SK-N-SH (cell line): ENCODE results near the gene SVBP.

Source experiments
- EP300 ChIP-seq, 2 experiments: IDR thresholded peaks; 2 replicates each; pipeline versions ENCODE4 v1.4.0 to v1.6.1; 2012; ENCODE audit warnings: borderline replicate concordance in 1 of 2, low read depth in 1 of 2, low read length in 1 of 2
- EZH2phosphoT487 ChIP-seq: fragments of 200-600 bp; sonication (generic); IDR thresholded peaks from 2 replicates; pipeline ENCODE4 v1.6.1; 2017; ENCODE audit warnings: low read depth, mixed run types, mild to moderate bottlenecking, antibody characterized with exemption, moderate library complexity, borderline replicate concordance
- GATA2 ChIP-seq: sonication (generic); formaldehyde crosslinking; IDR thresholded peaks from 2 replicates; pipeline ENCODE4 v1.5.0; 2020; ENCODE audit warnings: mild to moderate bottlenecking, missing genetic modification reagents
- POLR2AphosphoS5 ChIP-seq: IDR thresholded peaks from 2 replicates; pipeline ENCODE4 v1.6.1; 2012; ENCODE audit warnings: low read depth, low read length
- TAF1 ChIP-seq: IDR thresholded peaks from 2 replicates; pipeline ENCODE4 v1.6.1; 2012; ENCODE audit warnings: low read depth, mild to moderate bottlenecking, low read length, moderate library complexity, borderline replicate concordance
- TEAD4 ChIP-seq: IDR thresholded peaks from 2 replicates; pipeline ENCODE4 v1.4.0; 2012; ENCODE audit warnings: mild to moderate bottlenecking, borderline replicate concordance; ENCODE audit not compliant: insufficient read depth
- TF ChIP-seq, protein P1 (sequence below): fragments of 200-600 bp; sonication (generic); IDR thresholded peaks from 2 replicates; pipeline ENCODE4 v1.6.1; 2017; ENCODE audit warnings: antibody characterized with exemption, mild to moderate bottlenecking, moderate library complexity
- TF ChIP-seq, protein P2 (sequence below): IDR thresholded peaks from 2 replicates; pipeline ENCODE4 v1.4.0; 2012; ENCODE audit warnings: low read depth, borderline replicate concordance
- TF ChIP-seq, protein P3 (sequence below): IDR thresholded peaks from 2 replicates; pipeline ENCODE4 v1.4.0; 2012; ENCODE audit warnings: low read depth

- TF ChIP-seq, protein P1, sequence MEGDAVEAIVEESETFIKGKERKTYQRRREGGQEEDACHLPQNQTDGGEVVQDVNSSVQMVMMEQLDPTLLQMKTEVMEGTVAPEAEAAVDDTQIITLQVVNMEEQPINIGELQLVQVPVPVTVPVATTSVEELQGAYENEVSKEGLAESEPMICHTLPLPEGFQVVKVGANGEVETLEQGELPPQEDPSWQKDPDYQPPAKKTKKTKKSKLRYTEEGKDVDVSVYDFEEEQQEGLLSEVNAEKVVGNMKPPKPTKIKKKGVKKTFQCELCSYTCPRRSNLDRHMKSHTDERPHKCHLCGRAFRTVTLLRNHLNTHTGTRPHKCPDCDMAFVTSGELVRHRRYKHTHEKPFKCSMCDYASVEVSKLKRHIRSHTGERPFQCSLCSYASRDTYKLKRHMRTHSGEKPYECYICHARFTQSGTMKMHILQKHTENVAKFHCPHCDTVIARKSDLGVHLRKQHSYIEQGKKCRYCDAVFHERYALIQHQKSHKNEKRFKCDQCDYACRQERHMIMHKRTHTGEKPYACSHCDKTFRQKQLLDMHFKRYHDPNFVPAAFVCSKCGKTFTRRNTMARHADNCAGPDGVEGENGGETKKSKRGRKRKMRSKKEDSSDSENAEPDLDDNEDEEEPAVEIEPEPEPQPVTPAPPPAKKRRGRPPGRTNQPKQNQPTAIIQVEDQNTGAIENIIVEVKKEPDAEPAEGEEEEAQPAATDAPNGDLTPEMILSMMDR = no peak
- no peak for TF ChIP-seq EZH2phosphoT487
- TF ChIP-seq, protein P2, sequence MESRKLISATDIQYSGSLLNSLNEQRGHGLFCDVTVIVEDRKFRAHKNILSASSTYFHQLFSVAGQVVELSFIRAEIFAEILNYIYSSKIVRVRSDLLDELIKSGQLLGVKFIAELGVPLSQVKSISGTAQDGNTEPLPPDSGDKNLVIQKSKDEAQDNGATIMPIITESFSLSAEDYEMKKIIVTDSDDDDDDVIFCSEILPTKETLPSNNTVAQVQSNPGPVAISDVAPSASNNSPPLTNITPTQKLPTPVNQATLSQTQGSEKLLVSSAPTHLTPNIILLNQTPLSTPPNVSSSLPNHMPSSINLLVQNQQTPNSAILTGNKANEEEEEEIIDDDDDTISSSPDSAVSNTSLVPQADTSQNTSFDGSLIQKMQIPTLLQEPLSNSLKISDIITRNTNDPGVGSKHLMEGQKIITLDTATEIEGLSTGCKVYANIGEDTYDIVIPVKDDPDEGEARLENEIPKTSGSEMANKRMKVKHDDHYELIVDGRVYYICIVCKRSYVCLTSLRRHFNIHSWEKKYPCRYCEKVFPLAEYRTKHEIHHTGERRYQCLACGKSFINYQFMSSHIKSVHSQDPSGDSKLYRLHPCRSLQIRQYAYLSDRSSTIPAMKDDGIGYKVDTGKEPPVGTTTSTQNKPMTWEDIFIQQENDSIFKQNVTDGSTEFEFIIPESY = no peak
- TF ChIP-seq GATA2 = no peak
- no peak for TF ChIP-seq TEAD4
- no peak for TF ChIP-seq TAF1
- TF ChIP-seq EP300 (IDR thresholded peaks at IDR 0.05; ENCODE audit: borderline replicate concordance in 1 of 2, low read depth in 1 of 2, low read length in 1 of 2) = no peak
- no peak for TF ChIP-seq POLR2AphosphoS5
- TF ChIP-seq, protein P3, sequence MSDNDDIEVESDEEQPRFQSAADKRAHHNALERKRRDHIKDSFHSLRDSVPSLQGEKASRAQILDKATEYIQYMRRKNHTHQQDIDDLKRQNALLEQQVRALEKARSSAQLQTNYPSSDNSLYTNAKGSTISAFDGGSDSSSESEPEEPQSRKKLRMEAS = no peak
Observed at GRCh38 chr1:42765269-42765668, 51.9 kb downstream of the SVBP start.
